HCT116 (cell line): ENCODE data around the gene SLC7A5. TPM values are rescaled to one million over a fixed set of nuclear protein-coding genes. Genes with fewer than 3 reads are reported as not detected.
A peak's percentile ranks its signal among the peaks of the same experiment; 100 is the strongest.

ENCODE experiments used
- ATAC-seq: fragments of 200-7000 bp; cut with Tn5 transposase; 2 replicates; pipeline ENCODE4 v1.9.1; 2020; ENCODE audit warnings: mild to moderate bottlenecking, moderate library complexity
- BruUV-seq: library from RNA; stranded (reverse); fragments of 400-500 nt; replicated peaks from 2 replicates; lab custom pipeline; 2021; lab: Mats Ljungman, UMichigan
- CTCF ChIA-PET: fragments of 300-600 bp; sonication (Branson Sonifier 250); formaldehyde crosslinking; loops from one replicate; lab custom pipeline; 2021; ENCODE audit warnings: antibody characterized with exemption; lab: Charles Lee
- POLR2A ChIA-PET: fragments of 300-600, 350-600 bp; sonication (Branson Sonifier 250); formaldehyde crosslinking; loops from one replicate; lab custom pipeline; 2021; ENCODE audit warnings: antibody characterized with exemption; lab: Charles Lee
- RAD21 ChIA-PET, 2 experiments: fragments of 300-600 bp; sonication (Branson Sonifier 250); formaldehyde crosslinking; loops; one replicate each; lab custom pipeline; 2023; ENCODE audit warnings: low total read pairs in 2 of 2; ENCODE audit not compliant: uncharacterized antibody in 2 of 2, unreplicated experiment in 2 of 2, low non-redundant PET in 1 of 2; lab: Charles Lee
- DNase-seq: peaks from one replicate; pipeline ENCODE4 v3.0.0-alpha.2; 2010; ENCODE audit warnings: low read depth, low spot score
- H2AFZ ChIP-seq: fragments of 200-600 bp; shearing (Covaris generic), sonication (generic); 2 replicates; pipeline ENCODE4 v1.6.1; 2017; ENCODE audit warnings: low read depth, mixed run types, mixed read lengths, antibody characterized with exemption, low read length; ENCODE audit not compliant: poor library complexity, severe bottlenecking
- H3K27ac ChIP-seq: 2 replicates; pipeline ENCODE4 v1.5.1; 2012; ENCODE audit warnings: low read depth, low read length
- H3K27me3 ChIP-seq: fragments of 200-600 bp; sonication (generic); 2 replicates; pipeline ENCODE4 v1.6.1; 2016; ENCODE audit warnings: mixed run types, low read length, mixed read lengths; ENCODE audit not compliant: insufficient read depth
- H3K36me3 ChIP-seq, 2 experiments: fragments of 200-500 bp in 1 of 2; fragments of 200-600 bp in 1 of 2; sonication (Bioruptor generic) in 1 of 2; sonication (generic) in 1 of 2; 2 replicates each; pipeline versions ENCODE4 v1.5.1 to v1.6.1; 2014 to 2016; ENCODE audit warnings: low read length in 2 of 2, inconsistent platforms in 1 of 2, mixed read lengths in 1 of 2, mixed run types in 1 of 2; ENCODE audit not compliant: insufficient read depth in 2 of 2, control insufficient read depth in 1 of 2
- H3K4me1 ChIP-seq, 2 experiments: fragments of 200-600 bp in 1 of 2; sonication (generic) in 1 of 2; 2 replicates each; pipeline versions ENCODE4 v1.5.1 to v1.6.1; 2012 to 2017; ENCODE audit warnings: low read length in 2 of 2, inconsistent platforms in 1 of 2, mild to moderate bottlenecking in 1 of 2, mixed read lengths in 1 of 2, mixed run types in 1 of 2, moderate library complexity in 1 of 2; ENCODE audit not compliant: insufficient read depth in 2 of 2, control insufficient read depth in 1 of 2
- H3K4me2 ChIP-seq: fragments of 200-600 bp; sonication (generic); 2 replicates; pipeline ENCODE4 v1.6.1; 2017; ENCODE audit warnings: mixed run types, low read length, mixed read lengths
- H3K4me3 ChIP-seq, 2 experiments: fragments of 200-600 bp in 1 of 2; sonication (generic) in 1 of 2; replicated peaks in 1 of 2; 2 replicates each; pipeline ENCODE4 v1.5.1; 2011 to 2016; ENCODE audit warnings: low read length in 2 of 2, control low read depth in 1 of 2, low read depth in 1 of 2, mild to moderate bottlenecking in 1 of 2, mixed read lengths in 1 of 2, mixed run types in 1 of 2
- H3K79me2 ChIP-seq: fragments of 200-600 bp; sonication (generic); 2 replicates; pipeline ENCODE4 v1.6.1; 2017; ENCODE audit warnings: mild to moderate bottlenecking, mixed run types, low read length, moderate library complexity, mixed read lengths; ENCODE audit not compliant: insufficient read depth
- H3K9ac ChIP-seq: fragments of 200-600 bp; sonication (generic); 2 replicates; pipeline ENCODE4 v1.6.1; 2016; ENCODE audit warnings: low read length, mixed read lengths
- H3K9me2 ChIP-seq: fragments of 200-600 bp; sonication (generic), shearing (Covaris generic); 2 replicates; pipeline ENCODE4 v1.6.1; 2017; ENCODE audit warnings: mixed run types, mild to moderate bottlenecking, moderate library complexity; ENCODE audit not compliant: insufficient read depth
- H3K9me3 ChIP-seq, 2 experiments: fragments of 200-500 bp in 1 of 2; fragments of 200-600 bp in 1 of 2; sonication (Bioruptor generic) in 1 of 2; sonication (generic) in 1 of 2; 2 replicates each; pipeline ENCODE4 v1.6.1; 2014 to 2017; ENCODE audit warnings: low read length in 2 of 2, mixed read lengths in 2 of 2, inconsistent platforms in 1 of 2, low read depth in 1 of 2, mild to moderate bottlenecking in 1 of 2, mixed run types in 1 of 2, moderate library complexity in 1 of 2; ENCODE audit not compliant: control insufficient read depth in 1 of 2, insufficient read depth in 1 of 2
- H4K20me1 ChIP-seq: fragments of 200-600 bp; sonication (generic), shearing (Covaris generic); 2 replicates; pipeline ENCODE4 v1.6.1; 2017; ENCODE audit warnings: mixed run types, mild to moderate bottlenecking, moderate library complexity; ENCODE audit not compliant: insufficient read depth
- CBX3 ChIP-seq: IDR thresholded peaks from 2 replicates; pipeline ENCODE4 v1.6.1; 2012; ENCODE audit warnings: low read depth
- EGR1 ChIP-seq: IDR thresholded peaks from 2 replicates; pipeline ENCODE4 v1.6.1; 2012; ENCODE audit warnings: low read depth
- ELF1 ChIP-seq: IDR thresholded peaks from 2 replicates; pipeline ENCODE4 v1.6.1; 2012; ENCODE audit warnings: low read depth, borderline replicate concordance
- EZH2 ChIP-seq: fragments of 200-600 bp; sonication (generic); IDR thresholded peaks from 2 replicates; pipeline ENCODE4 v1.6.1; 2017; ENCODE audit warnings: antibody characterized with exemption, mixed run types
- FOSL1 ChIP-seq: IDR thresholded peaks from 2 replicates; pipeline ENCODE4 v1.6.1; 2012; ENCODE audit warnings: low read depth
- JUND ChIP-seq: IDR thresholded peaks from 2 replicates; pipeline ENCODE4 v1.6.1; 2012
- MAX ChIP-seq: IDR thresholded peaks from 2 replicates; pipeline ENCODE4 v1.6.1; 2012
- POLR2A ChIP-seq: IDR thresholded peaks from 2 replicates; pipeline ENCODE4 v1.7.0; 2011; ENCODE audit warnings: borderline replicate concordance; ENCODE audit not compliant: insufficient read depth, insufficient read length; ENCODE audit errors: extremely low read depth
- POLR2AphosphoS5 ChIP-seq: IDR thresholded peaks from 2 replicates; pipeline ENCODE4 v1.6.1; 2011; ENCODE audit warnings: mild to moderate bottlenecking, low read depth, low read length, moderate library complexity
- RAD21 ChIP-seq: IDR thresholded peaks from 2 replicates; pipeline ENCODE4 v1.6.1; 2012; ENCODE audit warnings: low read depth, mild to moderate bottlenecking
- REST ChIP-seq: IDR thresholded peaks from 2 replicates; pipeline ENCODE4 v1.6.1; 2012; ENCODE audit warnings: low read depth
- SIN3A ChIP-seq: IDR thresholded peaks from 2 replicates; pipeline ENCODE4 v1.6.1; 2012; ENCODE audit warnings: low read depth
- SP1 ChIP-seq: IDR thresholded peaks from 2 replicates; pipeline ENCODE4 v1.6.1; 2012; ENCODE audit warnings: low read depth
- SRF ChIP-seq: IDR thresholded peaks from 2 replicates; pipeline ENCODE4 v1.6.1; 2012; ENCODE audit warnings: low read depth
- TCF7L2 ChIP-seq: IDR thresholded peaks from 2 replicates; pipeline ENCODE4 v1.7.0; 2011; ENCODE audit warnings: borderline replicate concordance, inconsistent platforms; ENCODE audit not compliant: insufficient read depth, insufficient read length; ENCODE audit errors: extremely low read depth
- YY1 ChIP-seq: IDR thresholded peaks from 2 replicates; pipeline ENCODE4 v1.6.1; 2011; ENCODE audit warnings: low read length, low read depth, moderate library complexity, mild to moderate bottlenecking; ENCODE audit not compliant: insufficient replicate concordance; ENCODE audit errors: extremely low read depth
- ZBTB33 ChIP-seq: IDR thresholded peaks from 2 replicates; pipeline ENCODE4 v1.6.1; 2011; ENCODE audit warnings: mild to moderate bottlenecking, low read length, moderate library complexity; ENCODE audit not compliant: insufficient replicate concordance; ENCODE audit errors: extremely low read depth
- intact Hi-C: fragments of 100-400 bp; cut with micrococcal nuclease; formaldehyde crosslinking; loops from 2 replicates; pipeline ENCODE4 v1.10.0; 2022
- total RNA-seq: library from RNA; stranded (reverse); gene quantifications from one replicate; pipeline ENCODE4 v1.2.1, GENCODE V29; 2021; ENCODE audit not compliant: unreplicated experiment

The SLC7A5 gene
- total RNA-seq, 1 experiment from 2014 or later = 482 TPM

GRCh38 chr16:87853411-87854052 is 15.8 kb downstream of the SLC7A5 start:
- no TSS peak for BruUV-seq
- Histone ChIP-seq H3K9ac (peak overlapping the region; percentile 39), H3K27ac (peak overlapping the region; percentile 81), H3K9me2 (no peaks in the 10 kb centered on the region), H3K9me3 (no peaks in the 10 kb centered on the region), H3K36me3 (peaks cover 17 to 72% of the 10 kb centered on the region in 2 experiments), H3K79me2 (peaks cover 99% of the 10 kb centered on the region), H3K4me1 (peaks cover 32 to 38% of the 10 kb centered on the region in 2 experiments), H2AFZ (no peak overlapping the region), H3K4me2 (peak overlapping the region; percentile 62), H3K27me3 (no peaks in the 10 kb centered on the region), H4K20me1 (peaks cover 55% of the 10 kb centered on the region; the same call in 1 of the 2 replicates), H3K4me3 (peak overlapping the region; percentile 0 to 23; a peak in 2 of 4 replicates)
- peak; percentile 79 for DNase-seq
- RAD21 ChIA-PET = no interaction called here
- peak; percentile 78 for ATAC-seq
- POLR2A ChIA-PET = interaction anchor here (0.9 to 1.7 kb wide), 7 partner anchors 9 to 73 kb away, joined by 3 to 12 read pairs (median 5); partner anchors contain the start of gene SLC7A5
- CTCF ChIA-PET = interaction anchor here (1.0 to 1.3 kb wide), 2 partner anchors 18 to 75 kb away, joined by 4 to 6 read pairs; no protein-coding TSS in a partner anchor
- intact Hi-C loops = no loop called here
- TF ChIP-seq SIN3A (no peak), POLR2A (peak; percentile 54), FOSL1 (no peak), EZH2 (no peak), YY1 (no peak), SRF (no peak), REST (no peak), JUND (no peak), EGR1 (no peak), CBX3 (no peak), ELF1 (no peak), TCF7L2 (peak; percentile 37), RAD21 (no peak), ZBTB33 (no peak), MAX (no peak), SP1 (no peak), POLR2AphosphoS5 (peak; percentile 71; the same call in 1 of the 2 replicates)
